Neural crest cell (in vitro differentiated cells): ENCODE data around the gene COL7A1. TPM values are rescaled to one million over a fixed set of nuclear protein-coding genes. Genes with fewer than 3 reads are reported as not detected.

ENCODE experiments used
- DNase-seq: peaks from one replicate; pipeline ENCODE4 v3.0.0; 2021; ENCODE audit warnings: low read depth, mixed read lengths, low spot score
- H3K27ac Mint-ChIP-seq: one replicate; pipeline ENCODE4 v1.8.0; 2021; ENCODE audit warnings: mild to moderate bottlenecking, mixed read lengths; ENCODE audit not compliant: unreplicated experiment
- H3K27me3 Mint-ChIP-seq: 2 replicates; pipeline ENCODE4 v1.8.0; 2021; ENCODE audit warnings: low read depth, mild to moderate bottlenecking, mixed read lengths
- H3K36me3 Mint-ChIP-seq: 2 replicates; pipeline ENCODE4 v1.8.0; 2021; ENCODE audit warnings: low read depth, mild to moderate bottlenecking, mixed read lengths
- H3K4me1 Mint-ChIP-seq: 2 replicates; pipeline ENCODE4 v1.8.0; 2021; ENCODE audit warnings: mixed read lengths
- H3K4me3 Mint-ChIP-seq: one replicate; pipeline ENCODE4 v1.8.0; 2021; ENCODE audit warnings: mild to moderate bottlenecking, mixed read lengths
- H3K9me3 Mint-ChIP-seq: 2 replicates; pipeline ENCODE4 v1.8.0; 2021; ENCODE audit warnings: mixed read lengths
- total RNA-seq: library from RNA; stranded (reverse); gene quantifications from 2 replicates; pipeline ENCODE4 v1.2.1, GENCODE V29; 2021
- TF ChIP-seq, protein P1 (sequence below): fragments of 200-600 bp; sonication (generic); conservative IDR thresholded peaks from 2 replicates; pipeline ENCODE4 v1.5.0; 2021; ENCODE audit warnings: antibody characterized with exemption, mild to moderate bottlenecking

The COL7A1 gene
- total RNA-seq, 1 donor from 2014 or later: 28.7 TPM

DNA sequence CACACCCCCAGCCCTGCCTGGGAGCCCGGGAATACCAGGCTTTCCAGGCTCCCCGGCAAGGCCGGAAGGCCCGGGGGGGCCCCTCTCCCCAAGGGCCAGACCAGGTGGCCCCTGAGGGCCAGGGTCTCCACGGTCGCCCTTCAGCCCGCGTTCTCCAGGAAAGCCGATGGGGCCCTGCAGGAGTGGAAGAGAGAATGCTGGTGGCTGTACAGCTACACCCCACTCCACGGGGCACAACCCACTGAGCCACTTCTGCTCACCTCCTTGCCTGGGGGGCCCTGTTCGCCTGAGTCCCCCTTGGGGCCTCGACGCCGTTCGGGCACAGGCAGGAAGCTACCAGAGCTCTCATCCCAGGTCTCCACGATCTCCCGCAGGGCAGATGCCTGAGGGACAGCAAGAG lies 19.8 kb downstream of the COL7A1 start:
- Mint-ChIP-seq H3K4me3 (no peak overlapping the region), H3K27ac (no peak overlapping the region), H3K27me3 (no peaks in the 10 kb centered on the region), H3K4me1 (no peaks in the 10 kb centered on the region), H3K9me3 (no peaks in the 10 kb centered on the region), H3K36me3 (no peaks in the 10 kb centered on the region)
- no peak for DNase-seq
- TF ChIP-seq, protein P1, sequence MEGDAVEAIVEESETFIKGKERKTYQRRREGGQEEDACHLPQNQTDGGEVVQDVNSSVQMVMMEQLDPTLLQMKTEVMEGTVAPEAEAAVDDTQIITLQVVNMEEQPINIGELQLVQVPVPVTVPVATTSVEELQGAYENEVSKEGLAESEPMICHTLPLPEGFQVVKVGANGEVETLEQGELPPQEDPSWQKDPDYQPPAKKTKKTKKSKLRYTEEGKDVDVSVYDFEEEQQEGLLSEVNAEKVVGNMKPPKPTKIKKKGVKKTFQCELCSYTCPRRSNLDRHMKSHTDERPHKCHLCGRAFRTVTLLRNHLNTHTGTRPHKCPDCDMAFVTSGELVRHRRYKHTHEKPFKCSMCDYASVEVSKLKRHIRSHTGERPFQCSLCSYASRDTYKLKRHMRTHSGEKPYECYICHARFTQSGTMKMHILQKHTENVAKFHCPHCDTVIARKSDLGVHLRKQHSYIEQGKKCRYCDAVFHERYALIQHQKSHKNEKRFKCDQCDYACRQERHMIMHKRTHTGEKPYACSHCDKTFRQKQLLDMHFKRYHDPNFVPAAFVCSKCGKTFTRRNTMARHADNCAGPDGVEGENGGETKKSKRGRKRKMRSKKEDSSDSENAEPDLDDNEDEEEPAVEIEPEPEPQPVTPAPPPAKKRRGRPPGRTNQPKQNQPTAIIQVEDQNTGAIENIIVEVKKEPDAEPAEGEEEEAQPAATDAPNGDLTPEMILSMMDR: no peak

DNA sequence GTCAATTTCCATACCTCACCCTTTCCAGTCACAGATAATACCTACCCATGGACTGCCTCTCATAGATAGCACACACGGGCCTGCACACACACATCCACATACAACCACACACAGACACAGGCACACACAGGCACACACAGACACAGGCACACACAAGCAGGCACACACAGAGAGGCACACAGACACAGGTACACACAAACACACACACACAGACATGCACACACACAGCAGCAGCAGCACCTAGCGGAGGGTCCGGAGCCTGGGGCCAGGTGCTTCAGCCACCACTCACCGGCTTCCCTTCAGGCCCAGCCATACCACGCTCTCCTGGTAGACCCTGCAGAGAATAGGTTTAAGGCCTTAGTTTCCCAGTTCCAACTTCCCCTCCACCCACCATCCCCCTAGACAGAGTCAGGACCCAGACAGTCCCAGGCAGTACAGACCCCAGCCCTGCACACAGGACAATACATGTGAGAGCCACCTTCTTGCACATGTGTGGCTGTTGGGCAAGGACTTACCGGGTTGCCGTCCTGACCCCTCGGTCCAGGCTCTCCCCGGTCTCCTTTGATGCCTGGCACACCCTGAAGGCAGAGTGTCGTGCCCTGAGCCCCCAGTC lies 21.1 kb downstream of the COL7A1 start:
- Mint-ChIP-seq H3K27ac (no peak overlapping the region), H3K4me1 (no peaks in the 10 kb centered on the region), H3K27me3 (no peaks in the 10 kb centered on the region), H3K36me3 (no peaks in the 10 kb centered on the region), H3K4me3 (no peak overlapping the region), H3K9me3 (no peaks in the 10 kb centered on the region)
- DNase-seq: no peak
- TF ChIP-seq, protein P1: no peak

DNA sequence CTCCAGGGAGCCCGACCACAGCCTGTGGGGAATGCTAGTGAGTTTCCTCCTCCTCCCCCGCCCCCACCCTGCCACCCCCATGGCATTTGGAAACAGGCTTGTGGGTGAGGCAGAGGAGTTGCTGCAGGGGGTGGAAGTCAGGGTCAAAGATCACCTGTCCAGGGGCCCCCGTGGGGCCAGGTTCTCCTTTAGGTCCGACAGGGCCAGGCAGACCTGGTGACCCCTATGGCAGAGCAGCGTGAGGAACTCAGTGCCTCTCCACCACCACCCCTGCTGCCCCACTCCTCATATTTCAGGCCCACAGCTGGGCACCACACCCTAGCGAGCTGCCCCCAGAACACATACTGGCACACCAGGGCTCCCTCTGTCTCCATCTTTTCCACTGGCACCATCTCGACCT lies 22.6 kb downstream of the COL7A1 start:
- TF ChIP-seq, protein P1: no peak
- Mint-ChIP-seq H3K4me1 (no peaks in the 10 kb centered on the region), H3K9me3 (no peaks in the 10 kb centered on the region), H3K27ac (peak overlapping the region; percentile 35), H3K4me3 (no peak overlapping the region), H3K27me3 (no peaks in the 10 kb centered on the region), H3K36me3 (no peaks in the 10 kb centered on the region)
- DNase-seq: no peak

DNA sequence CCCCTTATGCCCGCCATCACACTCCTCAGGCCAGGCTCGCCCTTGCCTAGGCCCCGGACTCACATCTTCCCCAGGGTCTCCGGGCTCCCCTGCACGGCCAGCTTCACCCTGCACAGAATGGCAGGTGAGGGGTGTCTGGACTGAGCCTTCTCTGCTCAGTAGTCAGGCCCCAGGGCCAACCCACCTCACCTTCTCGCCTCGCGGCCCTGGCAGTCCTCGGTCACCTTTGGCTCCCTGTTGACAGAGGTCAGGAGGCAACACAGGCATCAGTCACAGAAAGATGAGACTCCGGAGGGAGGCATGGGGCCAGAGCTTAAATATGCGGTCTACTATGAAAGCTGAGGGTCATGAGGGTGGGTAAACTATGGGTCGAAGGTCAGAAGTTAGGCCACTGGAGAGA lies 23.2 kb downstream of the COL7A1 start:
- no peak overlapping the region for H3K27ac Mint-ChIP-seq
- no peak for DNase-seq
- no peak overlapping the region for H3K4me3 Mint-ChIP-seq
- no peaks in the 10 kb centered on the region for H3K9me3 Mint-ChIP-seq
- H3K27me3 Mint-ChIP-seq: no peaks in the 10 kb centered on the region
- H3K36me3 Mint-ChIP-seq: no peaks in the 10 kb centered on the region
- no peaks in the 10 kb centered on the region for H3K4me1 Mint-ChIP-seq
- TF ChIP-seq, protein P1: no peak

DNA sequence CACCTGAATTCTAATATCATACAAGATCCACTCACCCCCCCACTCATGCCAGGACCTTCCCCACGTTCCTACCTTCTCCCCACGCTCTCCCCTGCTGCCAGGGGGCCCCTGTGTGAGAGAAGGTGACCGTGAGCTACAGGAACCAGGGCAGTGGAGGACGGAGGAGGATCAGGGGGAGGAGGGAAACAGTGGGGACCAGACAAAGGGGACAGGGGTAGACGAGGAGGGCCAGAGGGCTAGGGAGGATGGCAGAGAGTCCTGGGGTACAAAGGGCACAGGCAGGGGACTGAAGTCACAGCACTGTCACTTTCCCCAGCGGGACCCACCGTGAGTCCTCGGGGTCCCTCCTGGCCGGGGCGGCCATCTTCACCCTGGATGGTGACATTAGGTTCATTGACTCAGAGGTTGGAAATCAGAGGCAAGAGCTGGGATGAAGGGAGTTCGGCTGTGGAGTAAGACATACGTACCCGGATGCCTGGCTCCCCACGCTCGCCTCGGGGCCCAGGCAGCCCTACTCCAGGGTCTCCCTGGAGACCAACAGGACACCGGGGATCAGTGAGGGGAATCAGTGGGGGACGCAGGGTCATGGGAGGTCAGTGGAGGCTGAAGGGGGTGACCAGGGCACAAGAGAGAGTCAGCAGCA lies 25.2 kb downstream of the COL7A1 start:
- TF ChIP-seq, protein P1: no peak
- H3K36me3 Mint-ChIP-seq: no peaks in the 10 kb centered on the region
- no peak overlapping the region for H3K4me3 Mint-ChIP-seq
- no peak overlapping the region for H3K27ac Mint-ChIP-seq
- H3K27me3 Mint-ChIP-seq: no peaks in the 10 kb centered on the region
- no peaks in the 10 kb centered on the region for H3K4me1 Mint-ChIP-seq
- no peak for DNase-seq
- H3K9me3 Mint-ChIP-seq: no peaks in the 10 kb centered on the region
